Activated naive CD4-positive, alpha-beta T cell treated with anti-CD3 and anti-CD28 coated beads, Interleukin-2, amount 10 ng/mL, durations not matched to agents 5 hours and 36 hours (primary cell): ENCODE results near the gene TLR4. TPM values are rescaled to one million over a fixed set of nuclear protein-coding genes. Genes with fewer than 3 reads are reported as not detected.

ENCODE experiments used
- total RNA-seq, 2 experiments: library from RNA; stranded (reverse); gene quantifications; one replicate each; pipeline ENCODE4 v1.2.3, GENCODE V29; 2021

TLR4 gene
- total RNA-seq = under 1 TPM; 0.07 to 0.15 TPM

GRCh38 chr9:117704024-117704575 lies at the start of gene TLR4:
Gene TLR4, plus strand, starts transcription at chr9:117704403. Its CDS starts 70 bp downstream, at chr9:117704473.

